Measurements from ENCODE around the gene CKS2. TPM values are rescaled to one million over a fixed set of nuclear protein-coding genes. Genes with fewer than 3 reads are reported as not detected.

The CKS2 gene
- total and polyA plus RNA-seq, 2 of the 8 experiments (the other 6 are each of a cell fraction or from before 2014, with no cell fraction given): 337 to 689 TPM

DNA sequence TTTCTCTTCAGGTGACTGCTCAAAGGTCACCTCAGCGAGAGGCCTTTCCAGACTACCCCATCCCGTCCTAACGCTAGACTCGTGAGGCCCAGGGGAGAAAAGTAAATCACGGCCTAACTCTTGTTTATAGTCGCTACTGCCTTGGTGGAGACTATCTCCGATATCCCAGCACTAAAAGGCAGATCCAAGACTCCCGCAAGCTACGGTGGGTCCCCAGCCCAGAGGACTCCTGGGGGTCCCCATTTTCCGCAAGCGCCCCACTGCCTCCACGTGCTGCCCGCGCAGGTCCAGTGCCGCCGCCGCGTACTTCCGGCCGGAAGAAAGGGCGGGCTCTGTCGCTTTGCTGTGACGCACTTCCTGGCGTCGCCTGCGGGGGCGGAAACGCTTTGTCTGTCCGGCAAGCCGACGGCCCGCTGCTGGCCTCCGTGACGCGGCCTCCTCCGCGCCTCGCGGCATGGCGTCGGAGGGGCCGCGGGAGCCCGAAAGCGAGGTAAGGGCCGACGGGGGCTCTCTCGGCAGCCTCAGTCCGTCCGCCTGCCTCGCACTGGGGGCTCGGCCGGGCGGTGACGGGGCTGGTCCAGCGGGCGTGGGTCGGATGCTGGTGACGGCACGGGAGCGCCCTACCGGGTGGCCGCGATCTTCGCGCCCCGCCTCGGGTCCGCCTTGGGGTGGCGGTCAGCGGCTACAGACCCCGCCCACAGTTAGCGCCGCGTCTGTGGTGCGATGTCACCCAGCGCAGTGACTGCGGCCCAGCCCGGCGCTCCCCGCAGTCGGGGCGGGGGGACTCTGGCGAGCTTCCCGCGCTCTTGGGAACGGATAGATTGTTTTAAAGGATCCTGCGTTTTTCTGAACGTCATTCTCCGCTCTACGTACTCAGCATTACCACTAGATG is 7.4 kb downstream of the CKS2 start, which contains the start of gene SECISBP2 (continued):
- TF ChIP-seq YY1 (IDR thresholded peaks at IDR 0.05; ENCODE audit: low read depth, low read length): no peak; the same call in 1 of the 2 replicates
- peak; percentile 90 for TF ChIP-seq TAF1 (IDR thresholded peaks at IDR 0.05; ENCODE audit: low read depth, low read length)
- TF ChIP-seq JUN (IDR thresholded peaks at IDR 0.05; ENCODE audit: low read depth, low read length): no peak
- peak in 1 of 2 experiments; percentile 9; a peak in 1 of 3 replicates for TF ChIP-seq EP300 (IDR thresholded peaks at IDR 0.05; ENCODE audit: borderline replicate concordance in 1 of 2, low read depth in 2 of 2, low read length in 2 of 2)
- peak; percentile 100 for TF ChIP-seq PHF8 (conservative IDR thresholded peaks at IDR 0.05; ENCODE audit: low read depth, low read length)
- TF ChIP-seq MAFK (IDR thresholded peaks at IDR 0.05; ENCODE audit: low read depth, low read length): no peak
- no peak for TF ChIP-seq CHD1 (IDR thresholded peaks at IDR 0.05; ENCODE audit: low read depth, low read length)
- TF ChIP-seq, protein P1, sequence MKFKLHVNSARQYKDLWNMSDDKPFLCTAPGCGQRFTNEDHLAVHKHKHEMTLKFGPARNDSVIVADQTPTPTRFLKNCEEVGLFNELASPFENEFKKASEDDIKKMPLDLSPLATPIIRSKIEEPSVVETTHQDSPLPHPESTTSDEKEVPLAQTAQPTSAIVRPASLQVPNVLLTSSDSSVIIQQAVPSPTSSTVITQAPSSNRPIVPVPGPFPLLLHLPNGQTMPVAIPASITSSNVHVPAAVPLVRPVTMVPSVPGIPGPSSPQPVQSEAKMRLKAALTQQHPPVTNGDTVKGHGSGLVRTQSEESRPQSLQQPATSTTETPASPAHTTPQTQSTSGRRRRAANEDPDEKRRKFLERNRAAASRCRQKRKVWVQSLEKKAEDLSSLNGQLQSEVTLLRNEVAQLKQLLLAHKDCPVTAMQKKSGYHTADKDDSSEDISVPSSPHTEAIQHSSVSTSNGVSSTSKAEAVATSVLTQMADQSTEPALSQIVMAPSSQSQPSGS (IDR thresholded peaks at IDR 0.05; ENCODE audit: low read length): no peak; the same call in 1 of the 2 replicates
- TF ChIP-seq EZH2 (IDR thresholded peaks at IDR 0.05; ENCODE audit: low read depth, low read length, severe bottlenecking): no peak
- TF ChIP-seq RAD21 (IDR thresholded peaks at IDR 0.05 in 1 of 2, conservative IDR thresholded peaks at IDR 0.05 in 1 of 2; ENCODE audit: low read depth in 2 of 2, low read length in 2 of 2): peak in 1 of 2 experiments; percentile 7; a peak in 1 of 4 replicates
- peak; percentile 14; the same call in 1 of the 2 replicates for TF ChIP-seq SP2 (IDR thresholded peaks at IDR 0.05; ENCODE audit: low read length)
- TF ChIP-seq POLR2AphosphoS5 (IDR thresholded peaks at IDR 0.05; ENCODE audit: low read depth, low read length): peak; percentile 98
- peak; percentile 84 for TF ChIP-seq TBP (IDR thresholded peaks at IDR 0.05; ENCODE audit: low read depth, low read length)
- TF ChIP-seq HDAC2 (IDR thresholded peaks at IDR 0.05; ENCODE audit: borderline replicate concordance in 1 of 2, low read depth in 2 of 2, low read length in 2 of 2): 0 out of 4 replicates have a peak, but pooled peaks of 1 of the 2 experiments have one; percentile 29
- no peak for TF ChIP-seq SAP30 (IDR thresholded peaks at IDR 0.05; ENCODE audit: insufficient read depth, insufficient replicate concordance, low read length)
- no peak; the same call in 1 of the 2 replicates for TF ChIP-seq TEAD4 (IDR thresholded peaks at IDR 0.05; ENCODE audit: low read depth, low read length)
- TF ChIP-seq NRF1 (IDR thresholded peaks at IDR 0.05; ENCODE audit: low read depth, low read length): peak; percentile 52
- TF ChIP-seq TAF7 (optimal IDR thresholded peaks at IDR 0.05; ENCODE audit: borderline replicate concordance, low read depth, low read length): no peak
- TF ChIP-seq TCF12 (IDR thresholded peaks at IDR 0.05; ENCODE audit: low read depth, low read length): no peak

All from H1 (cell line).